A673 (cell line): ENCODE measurements around the gene FASTKD1.
"Not testable (repeated sequence)": the region's sequence is repeated elsewhere in the genome, so short reads cannot be mapped to it uniquely, and the experiment has no call there.

Experiments
- CTCF ChIP-seq: fragments of 300-800, 200-600 bp; sonication (generic); conservative IDR thresholded peaks from 2 replicates; pipeline ENCODE4 v1.5.1; 2017; ENCODE audit warnings: low read depth, mild to moderate bottlenecking, antibody characterized with exemption, low read length, moderate library complexity, mixed read lengths
- EZH2 ChIP-seq: fragments of 200-600 bp; sonication (generic); IDR thresholded peaks from 2 replicates; pipeline ENCODE4 v1.6.1; 2017; ENCODE audit warnings: borderline replicate concordance, low read depth, mild to moderate bottlenecking, mixed read lengths, antibody characterized with exemption, low read length; ENCODE audit not compliant: poor library complexity, severe bottlenecking

DNA sequence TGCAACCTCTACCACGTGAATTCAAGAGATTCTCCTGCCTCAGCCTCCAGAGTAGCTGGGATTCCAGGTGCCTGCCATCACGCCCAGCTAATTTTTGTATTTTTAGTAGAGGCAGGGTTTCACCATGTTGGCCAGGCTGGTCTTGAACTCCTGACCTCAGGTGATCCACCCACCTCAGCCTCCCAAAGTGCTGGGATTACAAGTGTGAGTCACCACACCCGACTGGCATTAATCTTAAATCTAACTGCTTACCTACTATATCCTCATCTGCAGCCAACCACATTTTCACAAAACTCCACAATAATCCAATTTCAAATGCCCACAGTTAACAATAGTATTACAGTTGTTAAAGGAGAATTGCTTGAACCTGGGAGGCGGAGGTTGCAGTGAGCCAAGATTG is 2.9 kb downstream of the FASTKD1 start:
- TF ChIP-seq CTCF, EZH2: not testable (repeated sequence)
